GM19395 (cell line): ENCODE data around the gene CPNE1.
"Not testable (repeated sequence)": the region's sequence is repeated elsewhere in the genome, so short reads cannot be mapped to it uniquely, and the experiment has no call there.

ENCODE experiments used
- ATAC-seq: cut with Tn5 transposase; IDR thresholded peaks from one replicate; pipeline ENCODE4 v1.9.1; 2021; ENCODE audit warnings: mild to moderate bottlenecking, moderate library complexity; ENCODE audit not compliant: unreplicated experiment

CPNE1 gene

DNA sequence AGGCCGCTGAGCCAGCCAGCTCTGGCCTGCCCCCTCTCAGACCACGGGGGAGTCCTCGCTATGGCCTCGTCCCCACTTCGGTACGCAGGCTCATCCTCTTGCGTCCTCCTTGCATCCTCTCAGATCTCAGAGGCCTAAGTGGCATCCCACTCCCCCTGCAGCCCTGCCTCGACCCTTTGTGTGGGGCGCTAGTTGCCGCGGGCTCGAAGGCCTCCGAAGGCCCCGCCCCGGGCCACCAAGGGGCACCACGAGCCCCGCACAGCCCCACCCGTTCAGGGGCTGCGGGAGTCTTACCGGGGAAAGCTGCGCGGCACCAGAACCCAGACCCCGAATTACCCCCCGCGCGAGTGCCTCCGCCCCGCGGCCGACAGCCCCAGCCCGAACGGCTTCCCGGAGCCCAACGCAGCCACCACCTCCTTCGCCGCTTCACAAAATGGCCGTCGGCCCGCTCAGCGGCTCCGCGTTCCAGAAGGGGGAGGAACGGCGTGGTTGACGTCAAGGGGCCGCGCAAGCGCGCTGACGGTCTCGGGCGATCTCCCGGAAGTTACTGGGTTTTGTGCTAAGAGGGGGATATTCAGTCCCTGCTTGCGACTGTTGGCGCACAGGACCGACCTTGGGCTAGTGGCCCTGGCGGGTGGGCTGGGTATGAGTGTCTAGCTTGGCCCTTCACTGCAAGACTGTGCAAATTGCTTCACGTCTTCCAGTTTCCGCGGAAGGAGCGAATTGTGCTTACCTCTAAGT, at the start of gene CPNE1, which contains the start of gene RBM12:
Gene CPNE1 (minus strand): TSS at position 435 of the 741 bp plus-strand sequence. CDS start 31,977 bp downstream, outside the sequence.
Gene RBM12 (minus strand): TSS at position 435 of the 741 bp plus-strand sequence. CDS start 9,578 bp downstream, outside the sequence.
- ATAC-seq = peak; percentile 81

DNA sequence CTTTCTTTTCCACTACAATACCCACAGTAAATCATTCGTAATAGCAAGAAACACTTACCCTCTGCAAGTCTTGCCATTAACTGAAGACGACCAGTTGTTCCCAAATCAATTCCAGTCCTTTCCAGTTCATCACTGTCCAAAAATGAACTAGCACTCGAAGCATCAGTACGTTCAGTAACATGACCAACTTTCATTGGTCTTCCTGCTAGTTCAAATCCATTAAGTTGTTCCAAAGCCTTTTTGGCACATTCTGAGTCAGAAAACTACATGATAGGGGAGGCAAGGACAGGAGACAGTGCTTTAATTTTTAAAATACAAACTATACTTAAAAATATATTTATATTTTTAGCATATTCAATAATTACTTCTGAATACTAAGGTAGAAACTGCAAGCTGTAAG, 49.4 kb upstream of the CPNE1 start:
- no peak for ATAC-seq

DNA sequence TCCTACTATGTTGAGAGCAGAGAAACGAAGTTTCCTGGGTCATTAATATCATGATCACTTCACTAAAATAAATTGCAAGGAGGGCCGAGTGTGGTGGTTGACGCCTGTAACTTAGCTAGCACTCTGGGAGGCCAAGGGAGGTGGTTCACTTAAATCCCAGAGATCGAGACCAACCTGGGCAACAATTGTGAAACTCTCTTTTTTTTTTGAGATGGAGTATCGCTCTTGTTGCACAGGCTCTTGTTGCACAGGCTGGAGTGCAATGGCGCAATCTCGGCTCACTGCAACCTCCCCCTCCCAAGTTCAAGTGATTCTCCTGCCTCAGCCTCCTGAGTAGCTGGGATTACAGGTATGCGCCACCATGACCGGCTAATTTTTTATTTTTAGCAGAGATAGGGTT, 48.4 kb upstream of the CPNE1 start:
- ATAC-seq = not testable (repeated sequence)

DNA sequence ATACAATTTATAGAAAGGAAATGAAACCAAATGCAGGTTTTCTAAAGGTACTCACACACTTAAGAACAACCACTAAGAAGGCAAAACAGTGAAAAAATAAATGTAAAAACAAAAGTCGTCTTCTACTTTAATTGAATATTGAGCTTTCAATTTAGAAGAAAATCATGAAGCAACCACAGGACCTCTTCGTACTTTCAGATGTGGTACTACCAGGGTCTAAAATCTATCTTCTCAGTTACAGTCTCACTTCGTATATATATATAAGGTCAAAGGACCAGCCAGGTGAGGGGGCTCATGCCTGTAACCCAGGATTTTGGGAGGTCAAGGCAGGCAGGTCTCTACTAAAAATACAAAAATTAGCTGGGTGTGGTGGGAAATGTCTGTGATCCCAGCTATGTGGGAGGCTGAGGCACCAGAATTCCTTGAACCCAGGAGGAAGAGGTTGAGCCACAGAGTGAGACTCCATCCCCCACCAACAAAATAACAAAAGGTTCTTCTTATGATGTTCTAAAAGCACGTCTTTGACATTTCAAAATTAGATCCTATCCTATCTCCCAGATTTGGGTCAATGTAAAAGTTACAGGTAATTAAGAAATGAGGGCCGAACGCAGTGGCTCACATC, 47.0 kb upstream of the CPNE1 start:
- ATAC-seq = no peak

DNA sequence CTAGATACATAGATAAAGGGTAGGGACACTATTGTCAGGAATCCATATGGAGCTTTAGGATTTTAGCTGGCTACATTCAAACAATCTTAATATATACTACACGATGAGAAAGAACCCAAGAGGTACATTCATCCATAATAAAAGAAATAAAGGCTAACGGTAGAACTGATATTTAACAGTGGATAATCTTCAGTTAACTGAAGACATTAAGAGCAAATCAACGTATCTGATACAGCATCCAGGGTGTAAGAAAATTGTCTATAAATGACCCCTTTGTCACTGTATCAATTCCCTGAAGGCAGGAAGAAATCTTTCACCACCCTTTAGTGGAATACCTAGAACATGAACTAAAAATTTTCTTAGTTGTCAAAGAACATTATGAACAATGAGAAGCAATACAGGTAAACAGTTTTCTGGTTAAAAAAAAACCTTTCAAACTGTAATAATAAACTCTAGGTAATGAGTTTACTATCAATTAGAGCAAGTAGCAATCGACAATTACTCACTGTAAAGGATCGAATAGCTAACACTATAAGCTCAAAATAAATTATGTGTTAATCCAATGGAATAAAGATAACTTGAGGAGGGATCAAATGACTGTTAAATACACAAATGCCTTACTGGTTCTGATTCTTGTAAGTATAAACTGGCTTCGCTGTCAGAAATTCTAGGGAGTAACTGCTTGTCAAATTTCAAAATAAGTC, 46.3 kb upstream of the CPNE1 start:
- no peak for ATAC-seq

DNA sequence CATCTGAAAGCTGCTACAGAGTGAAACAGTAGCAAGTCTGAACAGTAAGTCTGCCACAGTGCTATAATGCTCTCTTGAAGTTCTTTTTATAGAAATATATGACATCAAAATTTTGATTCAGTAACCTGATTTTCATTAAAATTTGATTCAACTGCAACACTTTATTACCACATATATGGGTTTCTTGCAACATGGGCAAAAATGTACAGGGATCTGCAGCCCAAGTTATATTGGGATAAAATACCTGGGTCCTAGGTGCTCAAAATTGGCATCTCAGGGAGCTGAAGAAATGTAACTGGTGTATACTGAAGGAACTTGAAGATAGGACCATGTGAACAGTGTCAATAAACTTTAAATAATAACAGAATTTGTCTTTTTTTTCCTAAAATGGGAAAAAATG, 45.3 kb upstream of the CPNE1 start:
- no peak for ATAC-seq

DNA sequence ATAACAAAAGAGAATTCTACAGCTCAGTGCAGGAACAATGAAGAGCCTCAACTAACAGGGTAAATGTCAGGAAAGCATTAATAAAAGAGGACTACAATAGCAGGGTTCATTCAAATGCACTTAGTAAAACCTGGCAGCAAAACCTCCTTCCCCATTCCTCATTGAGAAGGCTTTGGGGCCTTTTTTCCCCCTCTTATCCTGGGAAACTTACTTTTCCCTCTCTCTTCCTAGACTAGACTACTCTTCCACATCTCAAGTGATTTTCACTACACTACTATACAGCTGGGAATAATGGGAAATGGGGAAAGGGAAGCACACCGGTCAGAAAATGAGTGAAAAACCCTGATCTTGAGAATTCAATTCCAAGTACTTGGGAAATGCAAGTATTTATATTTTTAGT, 44.6 kb upstream of the CPNE1 start:
- no peak for ATAC-seq

DNA sequence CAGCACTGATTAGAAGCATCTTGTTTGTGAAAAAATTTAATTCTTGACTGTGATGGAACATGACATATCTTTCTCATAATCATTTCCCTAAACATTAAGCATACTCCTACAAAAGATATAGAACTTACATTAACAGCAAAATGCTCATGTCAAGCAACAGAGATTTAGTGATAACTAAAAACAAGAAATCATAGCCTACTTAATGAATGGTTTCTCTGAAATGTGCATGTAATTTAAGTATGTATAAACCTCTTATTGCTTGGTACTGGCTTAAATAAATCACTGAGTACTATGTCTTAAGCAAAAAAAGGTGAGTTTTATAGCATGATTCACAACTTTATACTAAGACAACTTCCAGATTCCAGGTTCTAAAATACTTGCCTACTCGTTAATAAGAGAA, 43.8 kb upstream of the CPNE1 start:
- no peak for ATAC-seq

DNA sequence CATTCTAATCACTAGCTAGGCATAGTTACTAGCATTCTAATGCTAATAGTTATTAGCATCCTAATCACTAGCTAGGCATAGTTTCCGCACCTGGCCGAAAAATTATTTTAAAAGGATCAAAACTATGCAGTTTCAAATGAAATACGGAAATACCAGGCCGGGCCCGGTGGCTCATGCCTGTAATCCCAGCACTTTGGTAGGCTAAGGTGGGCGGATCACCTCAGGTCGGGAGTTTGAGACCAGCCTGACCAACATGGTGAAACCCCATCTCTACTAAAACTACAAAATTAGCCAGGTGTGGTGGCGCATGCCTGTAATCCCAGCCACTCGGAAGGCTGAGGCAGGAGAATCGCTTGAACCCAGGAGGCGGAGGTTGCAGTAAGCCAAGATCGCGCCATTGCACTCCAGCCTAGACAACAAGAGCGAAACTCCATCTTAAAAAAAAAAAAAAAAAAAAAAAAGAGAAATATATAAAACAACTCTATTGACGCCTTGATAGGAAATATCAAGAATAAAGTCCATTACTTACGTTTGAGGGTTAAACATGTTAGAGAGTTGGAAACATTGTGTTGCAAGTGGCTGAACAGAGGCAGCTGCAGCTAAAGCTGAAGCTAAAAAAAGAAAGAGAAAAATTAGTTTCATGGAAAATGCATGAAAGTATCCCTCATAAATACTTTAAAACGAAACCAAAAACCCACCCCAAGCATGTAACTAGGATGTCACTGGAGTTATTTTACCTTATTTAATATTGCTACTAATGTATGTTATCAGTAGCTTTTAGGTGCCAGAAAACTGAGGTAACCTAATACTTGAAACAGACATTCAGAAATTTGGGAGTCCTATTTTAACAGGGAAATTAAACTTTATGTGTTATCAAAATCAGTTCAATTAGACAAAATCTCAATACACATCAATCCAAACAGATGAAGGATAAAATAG, 42.2 kb upstream of the CPNE1 start:
- ATAC-seq = not testable (repeated sequence)

DNA sequence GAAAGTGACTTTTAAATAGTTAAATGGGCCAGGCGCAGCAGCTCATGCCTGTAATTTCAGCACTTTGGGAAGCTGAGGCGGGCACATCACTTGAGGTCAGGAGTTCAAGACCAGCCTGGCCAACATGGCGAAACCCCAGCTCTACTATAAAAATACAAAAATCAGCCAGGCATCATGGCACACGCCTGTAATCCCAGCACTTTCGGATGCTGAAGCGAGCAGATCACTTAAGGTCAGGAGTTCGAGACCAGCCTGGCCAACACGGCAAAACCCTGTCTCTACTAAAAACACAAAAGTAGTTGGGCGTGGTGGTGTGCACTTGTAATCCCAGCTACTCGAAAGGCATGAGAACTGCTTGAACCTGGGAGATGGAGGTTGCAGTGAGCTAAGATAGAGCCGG, 41.2 kb upstream of the CPNE1 start:
- not testable (repeated sequence) for ATAC-seq

DNA sequence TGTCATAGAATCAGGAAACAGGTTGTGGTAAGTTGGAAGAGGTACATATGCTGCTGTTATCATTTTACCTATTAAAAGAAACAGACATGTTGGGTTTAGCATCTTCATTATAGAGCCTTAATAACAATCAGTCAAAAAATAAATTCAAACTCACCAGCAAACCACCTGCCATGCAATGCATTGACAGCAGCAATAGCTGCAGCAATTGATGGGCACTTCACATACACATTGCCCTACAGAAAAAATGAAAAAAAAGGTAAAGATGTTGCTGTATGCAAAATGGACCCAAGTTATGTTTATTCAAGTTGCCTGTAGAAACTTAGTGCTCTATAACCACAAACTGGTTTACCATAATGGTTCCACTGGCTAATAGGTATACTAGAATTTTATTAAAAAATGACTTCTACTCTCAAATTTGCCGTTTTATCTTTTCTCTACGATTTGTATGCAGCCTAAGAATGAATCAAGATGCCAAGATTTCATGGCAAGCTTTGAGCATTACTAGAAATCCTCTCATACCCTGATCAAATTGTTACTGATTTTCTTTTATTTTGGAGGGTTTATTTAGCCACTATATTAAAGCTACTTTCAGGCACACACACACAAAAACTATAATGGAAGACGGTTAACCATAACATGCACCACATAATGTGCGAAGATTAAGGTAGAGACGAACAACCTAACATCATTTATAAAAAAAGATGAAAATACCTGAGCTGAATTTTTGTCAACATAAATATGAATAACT, 40.0 kb upstream of the CPNE1 start:
- no peak for ATAC-seq

DNA sequence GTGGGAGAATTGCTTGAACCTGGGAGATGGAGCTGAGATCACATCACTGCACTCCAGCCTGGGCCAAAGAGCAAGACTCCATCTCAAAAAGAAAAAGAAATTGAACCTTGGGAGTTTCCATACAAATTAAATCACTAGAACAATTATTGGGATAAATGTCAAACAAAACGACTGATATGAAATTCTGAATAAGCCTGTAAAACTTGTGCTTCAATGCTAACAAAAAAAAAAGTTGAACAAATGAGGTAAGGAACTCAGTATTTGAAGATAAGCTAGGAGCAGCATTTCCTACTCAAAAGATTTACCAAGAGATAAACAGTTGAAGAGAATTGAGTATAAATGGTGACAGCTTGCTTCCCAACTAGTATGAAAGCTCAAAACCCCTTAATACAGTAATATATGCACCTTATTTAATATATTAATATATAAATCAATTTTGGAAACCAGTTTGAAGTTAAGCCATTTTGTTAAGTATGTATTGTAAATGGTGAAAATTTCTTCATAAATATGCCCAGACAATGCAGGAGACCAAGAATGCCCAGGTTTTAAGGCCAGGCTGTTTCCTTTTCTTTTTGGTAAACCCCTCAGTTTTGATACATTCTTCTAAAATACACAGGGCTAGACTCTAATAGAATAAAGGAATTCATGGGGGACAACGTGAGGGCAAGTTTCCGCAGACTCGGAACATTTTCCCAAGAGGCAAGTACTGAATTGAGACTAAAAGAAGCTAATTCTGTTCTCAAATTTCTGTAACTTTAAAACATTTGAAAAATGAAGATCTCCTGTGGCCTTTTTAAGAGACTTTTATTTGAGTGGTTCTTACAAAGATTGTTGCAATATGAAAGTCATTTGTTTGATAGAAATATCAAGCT, 38.4 kb upstream of the CPNE1 start:
- ATAC-seq = no peak

DNA sequence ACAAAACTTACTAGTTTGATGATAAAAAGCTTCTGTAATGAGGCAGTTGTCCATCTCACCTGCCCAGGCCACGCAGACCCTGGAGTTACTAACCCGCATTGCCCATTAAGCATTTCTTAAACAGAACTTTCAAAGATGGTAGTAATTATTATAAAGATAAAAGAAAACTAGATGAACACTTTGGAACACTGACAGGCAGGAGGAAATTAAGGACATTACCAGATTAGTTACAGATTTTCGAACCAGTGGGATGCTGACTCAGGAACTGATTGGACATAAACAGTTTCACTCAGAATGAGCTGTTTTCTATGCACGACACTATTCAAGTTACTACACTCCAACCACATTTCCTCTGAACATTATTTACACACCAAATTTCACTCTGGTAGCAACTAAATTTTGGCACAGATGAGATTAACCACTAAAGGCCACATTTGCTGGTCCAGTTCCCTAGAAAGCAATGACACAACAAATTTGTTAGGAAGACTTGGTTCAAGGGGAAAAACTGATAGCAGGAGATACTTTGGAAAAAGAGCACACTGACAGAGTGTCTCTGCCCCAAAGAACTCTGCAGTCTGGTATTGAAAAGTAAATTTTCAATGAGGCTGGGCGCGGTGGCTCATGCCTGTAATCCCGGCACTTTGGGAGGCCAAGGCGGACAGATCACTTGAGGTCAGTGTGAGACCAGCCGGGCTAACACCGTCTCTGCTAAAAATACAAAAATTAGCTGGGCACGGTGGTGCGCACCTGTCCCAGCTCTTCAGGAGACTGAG, 37.5 kb upstream of the CPNE1 start:
- ATAC-seq = no peak

DNA sequence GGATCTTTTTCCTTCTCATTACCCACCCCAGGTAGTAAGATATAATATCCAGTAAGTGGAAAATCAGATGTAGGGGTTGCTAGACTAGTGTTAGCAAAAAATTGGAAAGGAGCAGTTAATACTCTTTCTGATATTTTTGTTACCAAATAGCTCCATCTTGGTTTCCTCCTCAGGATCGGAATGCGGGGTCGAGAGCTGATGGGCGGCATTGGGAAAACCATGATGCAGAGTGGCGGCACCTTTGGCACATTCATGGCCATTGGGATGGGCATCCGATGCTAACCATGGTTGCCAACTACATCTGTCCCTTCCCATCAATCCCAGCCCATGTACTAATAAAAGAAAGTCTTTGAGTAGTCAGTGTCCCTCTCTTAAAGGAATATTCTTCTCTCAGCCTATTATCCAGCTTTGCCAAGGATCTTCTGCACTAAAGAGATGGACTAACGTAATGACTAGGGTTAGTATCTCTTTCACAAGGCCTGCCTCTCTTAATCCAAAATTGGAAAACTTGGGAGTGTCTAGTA, 36.0 kb upstream of the CPNE1 start:
- no peak for ATAC-seq

DNA sequence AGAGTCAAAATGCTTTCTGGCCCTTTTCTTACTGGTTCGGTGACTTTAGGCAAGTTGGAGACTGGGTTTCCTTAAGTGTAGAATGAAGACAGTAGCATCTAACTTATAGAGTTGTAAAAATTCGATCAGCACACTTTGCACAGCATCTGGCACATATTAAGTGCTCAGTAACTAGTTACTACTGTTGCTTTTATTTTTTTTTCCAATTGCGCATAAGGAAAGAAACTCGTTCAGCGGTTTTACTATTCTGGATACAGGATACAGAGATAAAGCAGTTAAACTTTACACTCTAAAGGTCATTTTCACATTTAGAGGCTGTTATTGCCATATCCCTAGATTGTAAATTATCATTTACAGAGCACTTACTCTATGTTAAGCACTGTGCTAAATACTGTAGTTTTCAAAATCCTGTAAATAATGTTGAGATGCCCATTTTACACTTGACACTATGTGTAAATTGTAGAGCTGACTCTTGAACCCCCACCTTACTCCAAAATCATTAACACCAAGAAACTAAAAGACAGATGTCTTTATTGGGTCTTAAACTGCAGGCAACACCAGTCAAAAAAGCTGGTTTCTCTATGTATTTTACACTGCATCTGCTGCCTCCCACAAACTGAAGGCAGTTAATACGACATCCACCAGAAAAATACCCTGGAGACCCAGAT, 35.4 kb upstream of the CPNE1 start:
- no peak for ATAC-seq

DNA sequence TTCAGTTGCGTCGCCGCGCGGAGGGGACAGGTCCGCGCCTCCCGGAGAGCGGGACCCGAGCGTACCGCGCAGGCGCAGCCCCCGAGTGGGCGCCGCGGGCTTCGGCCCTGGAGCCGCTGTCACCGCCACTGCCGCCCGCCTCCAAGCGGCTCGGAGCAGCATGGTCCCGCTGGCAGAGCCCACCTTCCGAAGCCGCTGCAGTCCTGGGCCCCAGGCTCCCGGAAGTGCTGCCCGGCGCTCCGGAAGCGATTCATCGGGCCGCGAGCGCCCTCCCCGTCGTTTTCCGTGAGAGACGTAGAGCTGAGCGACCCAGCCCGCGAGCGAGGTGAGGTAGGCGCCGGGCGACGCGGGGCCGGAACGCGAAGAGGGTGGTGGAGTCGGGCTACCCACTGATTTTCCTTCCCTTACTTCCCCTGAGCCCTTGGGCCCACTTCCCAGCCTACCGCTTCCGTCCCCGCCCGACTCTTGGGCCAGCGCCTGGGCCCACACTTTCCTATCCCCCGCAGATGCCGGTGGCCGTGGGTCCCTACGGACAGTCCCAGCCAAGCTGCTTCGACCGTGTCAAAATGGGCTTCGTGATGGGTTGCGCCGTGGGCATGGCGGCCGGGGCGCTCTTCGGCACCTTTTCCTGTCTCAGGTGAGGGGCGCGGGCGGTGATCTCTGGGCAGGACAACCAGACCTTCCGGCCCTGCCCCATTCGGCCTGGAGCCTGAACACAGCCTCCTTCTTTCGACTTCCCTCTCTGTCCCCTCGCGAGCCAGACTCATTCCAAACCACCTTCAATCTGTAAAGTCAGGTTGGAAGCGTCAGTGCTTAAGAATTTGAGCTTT, 34.6 kb upstream of the CPNE1 start, which contains the start of the genes NFS1 and ROMO1:
Gene NFS1 (minus strand): TSS at position 226 of the 830 bp plus-strand sequence. CDS start 64 bp downstream, at position 162.
Gene ROMO1 (plus strand): TSS at position 279 of the 830 bp plus-strand sequence. CDS start 228 bp downstream, at position 507.
- ATAC-seq = peak; percentile 75
